Prostate gland (tissue), 2 donors: ENCODE measurements around the gene CSNK2A1.

Experiments
- CTCF ChIP-seq, 4 experiments: fragments of 200-600 bp in 2 of 4; fragments of 450-650 bp in 2 of 4; sonication (generic) in 2 of 4; IDR thresholded peaks; 1 replicate in 3 of 4; 2 replicates in 1 of 4; pipeline ENCODE4 v1.5.1; 2016 to 2019; ENCODE audit warnings: antibody characterized with exemption in 4 of 4, mild to moderate bottlenecking in 2 of 4, moderate library complexity in 2 of 4
- POLR2A ChIP-seq: fragments of 450-650 bp; IDR thresholded peaks from one replicate; pipeline ENCODE4 v1.6.1; 2016; ENCODE audit warnings: antibody characterized with exemption, mild to moderate bottlenecking
- POLR2AphosphoS5 ChIP-seq: sonication (generic); formaldehyde crosslinking; IDR thresholded peaks from one replicate; pipeline ENCODE4 v1.6.1; 2017; ENCODE audit warnings: antibody characterized with exemption

GRCh38 chr20:475463-476357 is 67.9 kb downstream of the CSNK2A1 start:
- no peak for TF ChIP-seq CTCF (IDR thresholded peaks at IDR 0.05)
- no peak for TF ChIP-seq POLR2AphosphoS5
- TF ChIP-seq POLR2A: no peak
